ENCODE data around the gene TRAF3IP1.

- TF ChIP-seq POLR2A (IDR thresholded peaks at IDR 0.05): no peak
- TF ChIP-seq CTCF (IDR thresholded peaks at IDR 0.05 in 8 of 11, conservative IDR thresholded peaks at IDR 0.05 in 3 of 11): no peak
- no peak for TF ChIP-seq POLR2AphosphoS5 (IDR thresholded peaks at IDR 0.05)
Measured at GRCh38 chr2:238448031-238448955, 128.0 kb downstream of the TRAF3IP1 start.

Data from spleen (tissue), 7 donors.